IMR-90 (cell line): ENCODE measurements around the gene GRPR. TPM values are rescaled to one million over a fixed set of nuclear protein-coding genes. Genes with fewer than 3 reads are reported as not detected.

Experiments
- ATAC-seq: fragments of 200-7000 bp; cut with Tn5 transposase; 2 replicates; pipeline ENCODE4 v1.9.1; 2020; ENCODE audit warnings: low read depth, mild to moderate bottlenecking, moderate library complexity
- BruUV-seq: library from RNA; stranded (reverse); fragments of 400-500 nt; replicated peaks from 2 replicates; lab custom pipeline; 2021; lab: Mats Ljungman, UMichigan
- CTCF ChIA-PET: fragments of 300-600 bp; formaldehyde crosslinking; extraction: SDS; loops from one replicate; lab custom pipeline; 2021; ENCODE audit warnings: antibody characterized with exemption; lab: Yijun Ruan, JAX
- POLR2A ChIA-PET: fragments of 300-600 bp; sonication (Branson Sonifier 250); formaldehyde crosslinking; loops from one replicate; lab custom pipeline; 2022; ENCODE audit warnings: antibody characterized with exemption; ENCODE audit not compliant: unreplicated experiment; lab: Charles Lee
- DNase-seq: peaks from one replicate; pipeline ENCODE4 v3.0.0; 2013
- H2AFZ ChIP-seq: replicated peaks from 2 replicates; pipeline ENCODE3; 2013; ENCODE audit warnings: low read length, mild to moderate bottlenecking; ENCODE audit not compliant: poor library complexity
- H2AK5ac ChIP-seq: 2 replicates; pipeline ENCODE4 v1.6.1; 2013; ENCODE audit warnings: low read depth, low read length, inconsistent platforms
- H2AK9ac ChIP-seq: replicated peaks from 2 replicates; pipeline ENCODE3; 2013; ENCODE audit warnings: mild to moderate bottlenecking, low read depth, low read length, moderate library complexity; ENCODE audit not compliant: poor library complexity
- H2BK120ac ChIP-seq: 2 replicates; pipeline ENCODE4 v1.6.1; 2013; ENCODE audit warnings: low read depth, low read length, inconsistent platforms
- H2BK15ac ChIP-seq: 3 replicates; pipeline ENCODE4 v1.6.1; 2013; ENCODE audit warnings: low read depth, low read length, inconsistent platforms
- H2BK20ac ChIP-seq: 2 replicates; pipeline ENCODE4 v1.6.1; 2013; ENCODE audit warnings: low read depth, mild to moderate bottlenecking, inconsistent platforms, low read length, moderate library complexity
- H2BK5ac ChIP-seq: 2 replicates; pipeline ENCODE4 v1.6.1; 2013; ENCODE audit warnings: mild to moderate bottlenecking, low read depth, low read length, inconsistent platforms; ENCODE audit not compliant: poor library complexity, severe bottlenecking
- H3K14ac ChIP-seq: replicated peaks from 2 replicates; pipeline ENCODE4 v1.6.1; 2013; ENCODE audit warnings: low read depth, low read length, inconsistent platforms
- H3K18ac ChIP-seq: 2 replicates; pipeline ENCODE4 v1.6.1; 2013; ENCODE audit warnings: low read depth, low read length, control low read depth
- H3K23ac ChIP-seq: 2 replicates; pipeline ENCODE4 v1.6.1; 2013; ENCODE audit warnings: low read depth, low read length, inconsistent platforms
- H3K27ac ChIP-seq: 2 replicates; pipeline ENCODE4 v1.5.1; 2013; ENCODE audit warnings: mild to moderate bottlenecking, control low read depth, low read length; ENCODE audit not compliant: insufficient read depth
- H3K27me3 ChIP-seq: 2 replicates; pipeline ENCODE4 v1.6.1; 2013; ENCODE audit warnings: low read length; ENCODE audit not compliant: control insufficient read depth, insufficient read depth
- H3K36me3 ChIP-seq: 2 replicates; pipeline ENCODE4 v1.6.1; 2013; ENCODE audit warnings: low read length, mixed read lengths; ENCODE audit not compliant: control insufficient read depth, insufficient read depth
- H3K4ac ChIP-seq: 2 replicates; pipeline ENCODE4 v1.6.1; 2013; ENCODE audit warnings: low read depth, low read length, inconsistent platforms
- H3K4me1 ChIP-seq: 2 replicates; pipeline ENCODE4 v1.6.1; 2013; ENCODE audit warnings: low read length, mixed read lengths; ENCODE audit not compliant: control insufficient read depth, insufficient read depth
- H3K4me2 ChIP-seq: 2 replicates; pipeline ENCODE4 v1.6.1; 2013; ENCODE audit warnings: low read depth, mild to moderate bottlenecking, control low read depth, low read length, moderate library complexity
- H3K4me3 ChIP-seq: 2 replicates; pipeline ENCODE4 v1.5.1; 2013; ENCODE audit warnings: low read depth, mild to moderate bottlenecking, control low read depth, low read length, moderate library complexity; ENCODE audit not compliant: insufficient read depth
- H3K56ac ChIP-seq: 2 replicates; pipeline ENCODE4 v1.6.1; 2013; ENCODE audit warnings: low read length, inconsistent platforms; ENCODE audit not compliant: insufficient read depth; ENCODE audit errors: extremely low read depth
- H3K79me1 ChIP-seq, 2 experiments: 2 replicates each; pipeline ENCODE4 v1.6.1; 2013; ENCODE audit warnings: low read length in 2 of 2, inconsistent platforms in 1 of 2, low read depth in 1 of 2
- H3K9ac ChIP-seq: 2 replicates; pipeline ENCODE4 v1.6.1; 2013; ENCODE audit warnings: low read depth, low read length, control low read depth
- H3K9me1 ChIP-seq: 2 replicates; pipeline ENCODE4 v1.6.1; 2013; ENCODE audit warnings: low read length, inconsistent platforms; ENCODE audit not compliant: insufficient read depth
- H3K9me3 ChIP-seq: 2 replicates; pipeline ENCODE4 v1.6.1; 2013; ENCODE audit warnings: low read length; ENCODE audit not compliant: control insufficient read depth, insufficient read depth
- H4K20me1 ChIP-seq: 2 replicates; pipeline ENCODE4 v1.6.1; 2013; ENCODE audit warnings: low read length, inconsistent platforms; ENCODE audit not compliant: insufficient read depth
- H4K5ac ChIP-seq: 2 replicates; pipeline ENCODE4 v1.6.1; 2013; ENCODE audit warnings: mild to moderate bottlenecking, low read depth, low read length, control low read depth
- H4K8ac ChIP-seq, 2 experiments: 2 replicates each; pipeline ENCODE4 v1.6.1; 2013; ENCODE audit warnings: low read depth in 2 of 2, low read length in 2 of 2, control low read depth in 1 of 2, inconsistent platforms in 1 of 2
- H4K91ac ChIP-seq: 2 replicates; pipeline ENCODE4 v1.6.1; 2013; ENCODE audit warnings: low read depth, low read length, inconsistent platforms; ENCODE audit not compliant: insufficient read depth
- MAZ ChIP-seq: IDR thresholded peaks from 2 replicates; pipeline ENCODE4 v1.6.1; 2012; ENCODE audit warnings: low read depth, mild to moderate bottlenecking, low read length, improper control_type of control experiment, moderate library complexity, borderline replicate concordance
- USF2 ChIP-seq: fragments of 150-350 bp; IDR thresholded peaks from 2 replicates; pipeline ENCODE4 v1.6.1; 2017; ENCODE audit warnings: mild to moderate bottlenecking, antibody characterized with exemption, low read length, low read depth
- WGBS, 2 experiments: methylation state at CpG; one replicate each; pipeline versions ENCODE4 v1.1.5 to v1.1.7; 2013; ENCODE audit warnings: missing lambda C conversion rate in 2 of 2; ENCODE audit not compliant: insufficient read length in 1 of 2; ENCODE audit errors: extremely low coverage in 2 of 2; 5-methylcytosine and 5-hydroxymethylcytosine counted together
- dilution Hi-C: fragments of 300-500 bp; cut with HindIII; formaldehyde crosslinking; loops from one replicate; pipeline ENCODE4 v1.14.3; 2018; ENCODE audit warnings: low sequenced_read_pairs; ENCODE audit not compliant: unreplicated experiment
- in situ Hi-C: fragments of 300-500 bp; cut with MboI; formaldehyde crosslinking; loops from 3 replicates; pipeline ENCODE4 v1.14.3; 2019; ENCODE audit warnings: low sequenced_read_pairs, inconsistent platforms, mixed read lengths
- intact Hi-C: fragments of 100-400 bp; cut with micrococcal nuclease; formaldehyde crosslinking; loops from 2 replicates; pipeline ENCODE4 v1.10.0; 2022
- polyA plus RNA-seq, 3 experiments: library from polyadenylated mRNA; depleted of rRNA; stranded (reverse); fragments of >200 nt; gene quantifications; 2 replicates each; pipeline ENCODE4 v1.2.3, GENCODE V29; 2012; ENCODE audit warnings: low replicate concordance in 1 of 3
- total RNA-seq: library from RNA; depleted of rRNA; stranded (reverse); fragments of >200 nt; gene quantifications from 2 replicates; pipeline ENCODE4 v1.2.3, GENCODE V29; 2012

The GRPR gene
- total and polyA plus RNA-seq, 2 of the 4 experiments (the other 2 are of a cell fraction), result 9.2 to 13.6 TPM

GRCh38 chrX:16155581-16156096 lies 32.3 kb downstream of the GRPR start:
- no peak overlapping the region for H3K23ac ChIP-seq
- BruUV-seq, result no TSS peak
- H2AK5ac ChIP-seq, result no peak overlapping the region
- H3K4ac ChIP-seq, result no peak overlapping the region
- in situ Hi-C loops (no loop called here), dilution Hi-C loops (no loop called here), intact Hi-C loops (no loop called here)
- no peak overlapping the region for H3K56ac ChIP-seq
- no peak overlapping the region for H2BK20ac ChIP-seq
- H4K20me1 ChIP-seq, result no peaks in the 10 kb centered on the region
- no peak overlapping the region for H4K8ac ChIP-seq
- H2BK15ac ChIP-seq, result no peak overlapping the region
- no peaks in the 10 kb centered on the region; the same call in 1 of the 2 replicates for H3K4me1 ChIP-seq
- ATAC-seq (no peak), DNase-seq (no peak)
- no peak overlapping the region for H3K4me3 ChIP-seq
- H3K9ac ChIP-seq, result no peak overlapping the region
- no peak overlapping the region for H2AK9ac ChIP-seq
- no peak overlapping the region for H2AFZ ChIP-seq
- no peak overlapping the region for H3K4me2 ChIP-seq
- H2BK120ac ChIP-seq, result no peak overlapping the region
- H3K27me3 ChIP-seq, result no peaks in the 10 kb centered on the region; the same call in 1 of the 2 replicates
- H3K9me3 ChIP-seq, result no peaks in the 10 kb centered on the region
- no peak overlapping the region for H4K5ac ChIP-seq
- no CpG with 5 or more reads among the region's 5 CpGs for WGBS, 2 experiments
- H3K18ac ChIP-seq, result no peak overlapping the region
- H3K79me1 ChIP-seq, result no peaks in the 10 kb centered on the region
- H3K9me1 ChIP-seq, result no peaks in the 10 kb centered on the region
- H2BK5ac ChIP-seq, result no peak overlapping the region
- no peak overlapping the region for H3K14ac ChIP-seq
- H3K27ac ChIP-seq, result no peak overlapping the region
- POLR2A ChIA-PET, result no interaction called here
- no peak overlapping the region for H4K91ac ChIP-seq
- TF ChIP-seq USF2 (no peak), MAZ (no peak)
- no peaks in the 10 kb centered on the region for H3K36me3 ChIP-seq
- CTCF ChIA-PET, result no interaction called here
